Activated CD4-positive, alpha-beta memory T cell treated with anti-CD3 and anti-CD28 coated beads, Interleukin-2, amount 10 ng/mL, durations not matched to agents 7 days and 5 days (primary cell): ENCODE results near the gene AQP2. TPM values are rescaled to one million over a fixed set of nuclear protein-coding genes. Genes with fewer than 3 reads are reported as not detected.
"Not testable (repeated sequence)": the region's sequence is repeated elsewhere in the genome, so short reads cannot be mapped to it uniquely, and the experiment has no call there.

Source experiments
- CTCF ChIA-PET: fragments of 350-600 bp; sonication (Branson Sonifier 250); formaldehyde crosslinking; loops from one replicate; lab custom pipeline; 2021; ENCODE audit warnings: antibody characterized with exemption, inconsistent platforms; lab: Charles Lee
- POLR2A ChIA-PET: fragments of 350-600 bp; sonication (Branson Sonifier 250); formaldehyde crosslinking; loops from one replicate; lab custom pipeline; 2021; ENCODE audit warnings: antibody characterized with exemption; lab: Charles Lee
- DNase-seq: peaks from one replicate; pipeline ENCODE4 v3.0.0-alpha.2; 2020
- H3K27ac Mint-ChIP-seq: one replicate; pipeline ENCODE4 v1.8.0; 2021; ENCODE audit warnings: mild to moderate bottlenecking, mixed read lengths
- H3K27me3 Mint-ChIP-seq: one replicate; pipeline ENCODE4 v1.8.0; 2021; ENCODE audit warnings: mixed read lengths
- H3K36me3 Mint-ChIP-seq: one replicate; pipeline ENCODE4 v1.8.0; 2021; ENCODE audit warnings: low read depth, mixed read lengths
- H3K4me1 Mint-ChIP-seq: one replicate; pipeline ENCODE4 v1.8.0; 2021; ENCODE audit warnings: mixed read lengths
- H3K4me3 Mint-ChIP-seq: one replicate; pipeline ENCODE4 v1.8.0; 2021; ENCODE audit warnings: mild to moderate bottlenecking, mixed read lengths
- H3K9me3 Mint-ChIP-seq: one replicate; pipeline ENCODE4 v1.8.0; 2021; ENCODE audit warnings: mixed read lengths
- total RNA-seq, 2 experiments: library from RNA; stranded (reverse); gene quantifications; one replicate each; pipeline ENCODE4 v1.2.3, GENCODE V29; 2021

The AQP2 gene
- total RNA-seq, 2 experiments from 2014 or later: not detected

DNA sequence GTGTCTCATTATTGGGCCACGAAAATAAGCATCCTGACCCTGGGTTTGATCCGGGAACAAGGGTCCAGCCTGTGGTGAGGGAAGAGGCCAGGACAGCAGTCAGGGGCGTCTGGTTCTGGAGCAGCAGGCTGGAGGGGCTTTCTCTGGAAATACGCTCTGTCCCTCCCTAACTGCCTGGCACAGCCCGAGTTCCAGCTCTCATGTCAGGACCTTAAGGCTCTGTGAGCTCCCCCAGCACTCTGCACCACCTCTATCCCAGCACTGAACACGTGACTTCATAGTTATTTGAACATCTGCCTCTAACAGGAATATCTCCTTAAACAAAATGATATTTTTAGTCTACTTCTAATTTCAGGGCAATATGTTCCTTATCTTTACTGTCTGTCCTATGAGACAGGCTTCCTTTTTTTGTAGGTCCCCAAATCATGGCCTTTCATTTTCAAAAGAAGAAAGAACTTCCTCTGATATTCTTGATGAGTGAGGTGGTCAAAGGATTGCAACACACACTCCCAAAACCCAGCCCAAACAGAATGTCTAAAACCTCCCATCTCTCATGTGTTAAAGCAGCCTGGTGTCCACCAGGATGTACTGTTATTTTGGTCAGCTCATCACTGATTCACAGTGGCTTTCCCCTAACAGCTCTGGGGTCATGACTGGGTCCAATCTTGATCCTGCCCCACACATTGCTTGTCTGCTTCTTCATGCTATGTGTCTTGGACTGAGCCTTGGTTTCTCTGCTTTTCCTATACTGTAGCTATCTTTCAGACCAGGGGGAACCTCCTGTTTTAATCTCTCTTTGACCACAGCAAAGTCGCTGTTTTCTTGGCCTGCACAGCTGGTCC, 31.9 kb downstream of the AQP2 start:
- Mint-ChIP-seq H3K27ac (no peak overlapping the region), H3K9me3 (no peaks in the 10 kb centered on the region), H3K27me3 (no peaks in the 10 kb centered on the region), H3K36me3 (peaks cover 25% of the 10 kb centered on the region), H3K4me1 (peaks cover 3% of the 10 kb centered on the region), H3K4me3 (no peak overlapping the region)
- ChIA-PET CTCF (interaction anchor here (0.8 to 9.8 kb wide), 6 partner anchors 15 to 129 kb away, joined by 3 to 101 read pairs (median 4); partner anchors contain the start of gene COX14), POLR2A (no interaction called here)
- DNase-seq: no peak

DNA sequence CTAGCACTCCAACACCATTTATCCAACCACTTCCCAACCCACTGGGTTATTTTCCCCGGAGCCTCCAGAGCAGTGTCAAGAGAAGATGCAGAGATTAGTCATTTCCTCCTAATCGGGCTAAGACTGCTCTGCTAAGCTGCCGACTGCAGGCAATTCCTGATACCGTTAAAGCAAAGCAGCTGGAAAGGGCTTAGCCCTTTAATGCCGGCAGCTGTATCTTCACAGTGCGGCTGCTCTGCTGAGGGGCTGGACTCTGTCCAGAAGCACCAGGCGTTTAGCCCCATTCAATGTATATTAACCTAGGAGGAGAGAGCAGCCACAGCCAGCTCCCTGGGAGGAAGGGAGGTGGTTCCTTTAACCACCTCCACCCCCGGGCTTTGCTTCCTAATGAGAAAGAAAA, 33.4 kb downstream of the AQP2 start:
- ChIA-PET POLR2A (interaction anchor here (1.4 kb wide), 1 partner anchor 22 kb away, joined by 3 read pairs; no protein-coding TSS in a partner anchor), CTCF (interaction anchor here (1.5 to 9.8 kb wide), 3 partner anchors 16 to 128 kb away, joined by 3 to 101 read pairs (median 4); partner anchors contain the start of gene COX14)
- Mint-ChIP-seq H3K4me1 (peaks cover 3% of the 10 kb centered on the region), H3K27me3 (no peaks in the 10 kb centered on the region), H3K4me3 (no peak overlapping the region), H3K36me3 (peaks cover 39% of the 10 kb centered on the region), H3K9me3 (no peaks in the 10 kb centered on the region), H3K27ac (no peak overlapping the region)
- DNase-seq: no peak

DNA sequence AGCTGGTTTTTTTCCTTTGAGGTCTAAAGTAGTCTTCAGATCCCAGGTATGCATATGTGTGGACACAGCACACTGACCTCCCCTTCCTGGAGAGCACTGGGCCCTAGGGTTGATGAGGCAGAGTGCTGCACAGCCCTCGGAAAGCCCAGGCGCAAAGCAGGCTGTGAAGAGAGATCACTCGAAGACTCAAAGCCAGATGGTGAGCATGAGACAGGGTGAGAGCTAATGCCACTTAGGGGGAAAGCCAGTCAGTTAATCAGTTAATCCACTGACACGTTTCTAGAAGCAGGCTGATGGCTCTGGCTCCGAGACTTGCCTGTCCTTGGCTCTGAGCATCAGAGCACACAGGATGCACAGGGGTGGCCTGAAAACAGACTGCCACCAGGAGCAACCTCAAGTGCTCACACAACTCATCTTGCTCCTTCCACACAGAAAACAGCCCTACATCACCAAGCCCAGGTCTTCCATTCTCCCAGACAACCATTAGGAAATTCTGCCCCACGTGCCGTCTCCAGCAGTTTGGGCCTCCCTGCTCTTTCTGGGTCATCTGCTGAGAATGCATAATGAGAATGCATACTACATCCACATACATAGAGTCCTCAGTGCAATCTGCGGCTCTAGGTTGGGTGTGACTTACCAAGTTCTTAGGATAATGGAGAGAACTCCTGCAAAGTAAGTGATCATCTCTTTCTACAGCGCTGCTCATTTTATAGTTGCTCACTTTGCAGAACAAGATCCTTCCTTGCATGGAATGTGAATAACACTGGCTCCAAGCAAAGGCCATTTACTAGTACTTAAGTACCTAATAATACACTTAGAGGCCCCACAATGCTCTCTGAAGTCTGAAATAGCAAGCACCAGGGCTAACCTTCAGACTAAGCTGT, 34.2 kb downstream of the AQP2 start:
- Mint-ChIP-seq H3K4me1 (peaks cover 3% of the 10 kb centered on the region), H3K27me3 (no peaks in the 10 kb centered on the region), H3K9me3 (no peaks in the 10 kb centered on the region), H3K27ac (no peak overlapping the region), H3K4me3 (no peak overlapping the region), H3K36me3 (peaks cover 46% of the 10 kb centered on the region)
- CTCF ChIA-PET: interaction anchor here (0.5 to 9.8 kb wide), 3 partner anchors 17 to 211 kb away, joined by 4 to 101 read pairs (median 5); partner anchors contain the start of gene COX14
- POLR2A ChIA-PET: interaction anchor here (0.8 to 1.4 kb wide), 3 partner anchors 21 to 39 kb away, joined by 3 to 4 read pairs (median 3); no protein-coding TSS in a partner anchor
- no peak for DNase-seq

DNA sequence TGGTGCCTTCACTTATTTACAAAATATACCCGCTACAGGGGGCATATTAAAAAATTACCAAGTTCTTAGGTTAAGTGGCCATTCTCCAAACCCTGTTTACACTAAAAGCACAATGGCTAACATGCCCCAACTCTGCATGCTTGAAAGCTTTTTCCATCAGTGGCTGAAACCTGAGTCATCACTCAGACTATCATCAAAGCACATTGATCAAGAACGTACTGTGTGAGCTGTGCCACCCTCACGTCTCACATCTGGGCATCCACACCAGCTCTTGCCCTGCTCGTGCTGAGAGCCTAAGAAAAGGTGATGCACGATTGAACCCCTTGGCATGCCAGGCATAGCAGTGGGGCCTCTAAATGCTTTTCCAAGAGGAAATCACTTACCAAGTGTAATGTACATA, 35.4 kb downstream of the AQP2 start:
- CTCF ChIA-PET: interaction anchor here (1.3 to 9.8 kb wide), 2 partner anchors 18 to 53 kb away, joined by 3 to 101 read pairs; no protein-coding TSS in a partner anchor
- H3K9me3 Mint-ChIP-seq: no peaks in the 10 kb centered on the region
- no peak overlapping the region for H3K27ac Mint-ChIP-seq
- peaks cover 3% of the 10 kb centered on the region for H3K4me1 Mint-ChIP-seq
- no peak for DNase-seq
- no peaks in the 10 kb centered on the region for H3K27me3 Mint-ChIP-seq
- POLR2A ChIA-PET: interaction anchor here (1.0 kb wide), 1 partner anchor 40 kb away, joined by 3 read pairs; no protein-coding TSS in a partner anchor
- peaks cover 56% of the 10 kb centered on the region for H3K36me3 Mint-ChIP-seq
- no peak overlapping the region for H3K4me3 Mint-ChIP-seq

DNA sequence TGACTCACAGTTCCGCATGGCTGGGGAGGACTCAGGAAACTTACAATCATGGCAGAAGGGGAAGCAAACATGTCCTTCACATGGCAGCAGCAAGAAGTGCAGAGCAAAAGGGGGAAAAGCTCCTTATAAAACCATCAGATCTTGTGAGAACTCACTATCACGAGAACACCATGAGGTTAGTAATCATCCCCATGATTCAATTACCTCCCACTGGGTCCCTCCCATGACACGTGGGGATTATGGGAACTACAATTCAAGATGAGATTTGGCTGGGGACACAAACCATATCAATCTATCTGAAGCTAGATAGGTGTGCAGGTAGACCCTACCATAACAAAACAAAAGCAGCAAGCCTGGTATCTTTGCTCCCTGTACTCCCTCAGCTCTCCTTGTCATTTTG, 35.9 kb downstream of the AQP2 start:
- H3K4me3 Mint-ChIP-seq, H3K4me1 Mint-ChIP-seq, H3K9me3 Mint-ChIP-seq, DNase-seq, H3K27me3 Mint-ChIP-seq, H3K27ac Mint-ChIP-seq: not testable (repeated sequence)
- peaks cover 58% of the 10 kb centered on the region for H3K36me3 Mint-ChIP-seq
- CTCF ChIA-PET: interaction anchor here (1.3 to 9.8 kb wide), 2 partner anchors 19 to 52 kb away, joined by 3 to 101 read pairs; no protein-coding TSS in a partner anchor
- POLR2A ChIA-PET: interaction anchor here (0.8 to 1.1 kb wide), 2 partner anchors 18 to 20 kb away, joined by 3 to 4 read pairs; no protein-coding TSS in a partner anchor

DNA sequence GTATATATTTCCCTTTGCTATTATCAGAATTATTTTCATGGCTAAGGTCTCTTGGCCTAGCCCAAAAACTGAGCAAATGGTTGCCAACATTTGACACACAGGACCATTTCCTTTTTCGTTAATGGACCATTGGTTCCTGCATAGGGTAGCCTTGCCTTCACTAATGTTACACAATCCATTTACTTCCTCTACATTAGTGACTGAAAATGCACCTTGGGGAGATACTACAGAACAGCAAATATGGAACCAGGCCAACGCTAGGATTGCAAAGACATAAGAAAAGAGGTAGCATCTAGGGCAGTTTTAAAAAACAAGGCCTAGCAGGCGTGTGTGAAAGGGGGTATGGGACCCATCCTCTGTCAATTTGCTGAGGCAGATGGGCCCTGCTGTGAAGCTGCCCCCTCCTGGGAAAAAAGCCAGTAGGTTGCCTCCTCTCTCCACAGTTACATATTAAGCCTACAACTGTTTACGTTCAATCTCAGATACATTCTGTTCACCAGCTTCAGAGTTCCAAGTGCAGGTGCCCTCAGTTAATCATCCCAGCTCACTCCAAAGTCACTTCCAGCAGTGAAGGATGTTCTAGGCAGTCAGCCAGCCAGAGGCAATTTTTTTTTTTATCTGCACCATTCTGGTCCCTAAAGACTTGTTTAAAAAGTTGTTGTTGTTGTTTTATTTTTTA, 37.2 kb downstream of the AQP2 start:
- ChIA-PET CTCF (interaction anchor here (1.0 kb wide), 1 partner anchor 20 kb away, joined by 3 read pairs; no protein-coding TSS in a partner anchor), POLR2A (no interaction called here)
- H3K9me3 Mint-ChIP-seq: no peaks in the 10 kb centered on the region
- H3K27me3 Mint-ChIP-seq: no peaks in the 10 kb centered on the region
- no peak for DNase-seq
- peaks cover 71% of the 10 kb centered on the region for H3K36me3 Mint-ChIP-seq
- peaks cover 3% of the 10 kb centered on the region for H3K4me1 Mint-ChIP-seq
- no peak overlapping the region for H3K27ac Mint-ChIP-seq
- H3K4me3 Mint-ChIP-seq: no peak overlapping the region

DNA sequence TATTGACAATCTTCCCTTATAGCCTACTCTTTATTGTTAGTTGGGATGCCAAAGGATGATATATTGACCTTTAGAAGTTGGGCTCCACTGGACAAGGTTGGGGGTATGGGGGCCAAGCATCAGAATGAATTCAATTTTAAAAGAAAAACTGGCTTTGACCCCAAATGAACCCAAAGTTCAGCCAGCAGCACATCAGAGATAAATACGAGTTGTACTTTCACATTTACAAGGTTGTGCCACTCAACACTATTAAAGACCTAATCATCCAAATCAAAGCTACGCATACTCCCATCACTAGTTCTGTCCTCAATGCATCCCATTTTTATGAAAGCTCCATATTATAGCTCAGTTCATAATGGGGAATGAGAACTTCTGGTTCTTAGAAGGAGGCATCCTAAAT, 38.9 kb downstream of the AQP2 start:
- not testable (repeated sequence) for H3K4me3 Mint-ChIP-seq
- peaks cover 86% of the 10 kb centered on the region for H3K36me3 Mint-ChIP-seq
- CTCF ChIA-PET: interaction anchor here (1.2 to 2.6 kb wide), 3 partner anchors 22 to 44 kb away, joined by 3 to 18 read pairs (median 4); no protein-coding TSS in a partner anchor

DNA sequence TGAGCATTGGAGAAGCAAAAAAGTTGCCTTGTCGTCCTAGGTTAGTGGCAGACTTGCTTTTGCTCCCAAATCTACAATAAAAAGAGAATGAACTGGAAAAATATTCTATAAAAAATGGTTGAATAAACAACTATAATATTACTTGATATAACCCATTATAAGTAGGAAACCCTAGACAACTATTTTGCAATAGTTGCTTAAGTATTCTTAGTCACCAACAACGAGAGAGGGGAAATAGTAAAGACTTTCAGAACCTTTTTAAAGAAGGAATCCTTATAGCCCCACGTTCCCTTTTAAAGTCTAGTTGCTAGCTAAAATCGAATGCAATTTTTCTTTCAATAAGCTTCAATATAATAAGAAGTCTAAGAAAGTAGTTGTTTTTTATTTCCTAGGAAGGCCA, 39.7 kb downstream of the AQP2 start:
- Mint-ChIP-seq H3K4me1 (no peaks in the 10 kb centered on the region), H3K36me3 (peaks cover 86% of the 10 kb centered on the region), H3K4me3 (no peak overlapping the region), H3K27ac (no peak overlapping the region), H3K9me3 (no peaks in the 10 kb centered on the region), H3K27me3 (no peaks in the 10 kb centered on the region)
- ChIA-PET POLR2A (no interaction called here), CTCF (interaction anchor here (1.7 to 2.6 kb wide), 2 partner anchors 16 to 23 kb away, joined by 3 to 18 read pairs; no protein-coding TSS in a partner anchor)
- DNase-seq: no peak

More for the DNA sequence above, 38.9 kb downstream of the AQP2 start:
- H3K27ac Mint-ChIP-seq, H3K9me3 Mint-ChIP-seq, DNase-seq, H3K4me1 Mint-ChIP-seq, POLR2A ChIA-PET, H3K27me3 Mint-ChIP-seq: not testable (repeated sequence)

DNA sequence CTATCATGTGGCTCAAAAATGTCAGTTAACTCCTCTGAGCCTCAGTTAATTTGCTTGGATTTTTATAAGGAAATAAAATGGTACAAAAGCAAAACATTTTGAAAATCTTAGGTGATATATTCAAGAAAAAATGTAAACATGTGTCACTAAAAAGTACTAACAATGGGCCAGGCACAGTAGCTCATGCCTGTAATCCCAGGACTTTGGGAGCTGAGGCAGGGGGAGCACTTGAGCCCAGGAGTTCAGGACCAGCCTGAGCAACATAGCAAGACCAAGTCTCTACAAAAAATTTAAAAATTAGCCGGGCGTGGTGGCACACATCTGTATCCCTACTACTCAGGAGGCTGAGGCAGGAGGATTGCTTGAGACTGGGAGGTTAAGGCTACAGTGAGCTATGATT, 47.9 kb downstream of the AQP2 start:
- POLR2A ChIA-PET: no interaction called here
- Mint-ChIP-seq H3K36me3 (peaks cover 73% of the 10 kb centered on the region), H3K9me3 (no peaks in the 10 kb centered on the region), H3K4me1 (no peaks in the 10 kb centered on the region), H3K27me3 (no peaks in the 10 kb centered on the region), H3K27ac (no peak overlapping the region), H3K4me3 (no peak overlapping the region)
- CTCF ChIA-PET: interaction anchor here (1.0 to 1.2 kb wide), 2 partner anchors 29 to 72 kb away, joined by 3 read pairs; no protein-coding TSS in a partner anchor
- no peak for DNase-seq

DNA sequence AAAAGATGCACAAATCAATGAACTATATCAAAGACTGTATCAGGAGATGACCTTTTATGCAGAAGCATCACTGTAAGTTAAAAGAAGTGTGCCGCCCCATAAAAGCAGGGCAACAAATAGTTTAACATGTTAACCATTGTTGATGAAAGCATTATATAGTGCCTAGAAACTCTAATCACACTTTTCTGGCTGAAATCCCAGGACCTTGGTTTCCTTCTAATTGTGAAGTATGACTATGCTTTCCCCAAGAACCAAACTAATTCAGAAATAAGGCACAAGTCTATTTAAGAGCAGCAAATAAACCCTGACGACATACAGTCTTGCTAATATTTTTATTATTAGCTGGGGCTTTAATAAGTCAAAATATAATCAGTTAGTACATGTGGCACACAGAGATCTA, 53.1 kb downstream of the AQP2 start:
- ChIA-PET POLR2A (interaction anchor here (0.6 kb wide), 1 partner anchor 162 kb away, joined by 3 read pairs; no protein-coding TSS in a partner anchor), CTCF (interaction anchor here (0.5 to 5.4 kb wide), 6 partner anchors 18 to 239 kb away, joined by 3 to 27 read pairs (median 6); no protein-coding TSS in a partner anchor)
- Mint-ChIP-seq H3K27ac (no peak overlapping the region), H3K4me3 (no peak overlapping the region), H3K4me1 (peaks cover 8% of the 10 kb centered on the region), H3K9me3 (no peaks in the 10 kb centered on the region), H3K36me3 (peaks cover 79% of the 10 kb centered on the region), H3K27me3 (no peaks in the 10 kb centered on the region)
- no peak for DNase-seq

DNA sequence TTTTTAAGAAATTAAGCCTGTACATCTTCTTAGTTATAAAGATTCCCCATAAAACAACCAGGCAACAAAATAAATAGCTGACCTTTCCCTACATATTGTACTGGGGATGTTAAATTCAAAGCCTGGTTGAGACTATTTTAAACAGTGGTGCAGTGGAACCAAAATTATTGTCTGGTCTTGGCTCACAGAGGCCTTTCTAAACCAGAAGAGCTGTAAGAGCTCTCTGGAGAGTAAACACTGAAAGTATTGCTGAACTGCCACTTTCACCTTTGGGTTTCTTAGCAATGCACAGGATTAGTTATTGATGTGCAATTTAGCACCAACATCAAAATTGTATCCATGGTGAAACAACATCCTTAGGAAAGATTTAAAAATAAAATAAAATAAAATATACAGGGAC, 54.2 kb downstream of the AQP2 start:
- Mint-ChIP-seq H3K4me1 (peaks cover 14% of the 10 kb centered on the region), H3K36me3 (peaks cover 75% of the 10 kb centered on the region), H3K27me3 (no peaks in the 10 kb centered on the region), H3K9me3 (no peaks in the 10 kb centered on the region), H3K27ac (no peak overlapping the region), H3K4me3 (no peak overlapping the region)
- ChIA-PET POLR2A (interaction anchor here (2.6 kb wide), 1 partner anchor 20 kb away, joined by 12 read pairs; the partner anchor contains the start of gene RACGAP1), CTCF (interaction anchor here (2.5 to 5.4 kb wide), 2 partner anchors 34 to 37 kb away, joined by 14 to 27 read pairs; no protein-coding TSS in a partner anchor)
- DNase-seq: no peak
